Loucy (cell line): ENCODE results near the gene C19orf85.

Experiments used
- H2AFZ ChIP-seq: fragments of 200-600 bp; sonication (generic); 2 replicates; pipeline ENCODE4 v1.6.0; 2016; ENCODE audit warnings: antibody characterized with exemption, mild to moderate bottlenecking, low read length, moderate library complexity
- H3F3A ChIP-seq: fragments of 200-600 bp; 2 replicates; pipeline ENCODE4 v1.6.0; 2016; ENCODE audit warnings: antibody characterized with exemption, low read depth, mild to moderate bottlenecking
- H3K27me3 ChIP-seq: fragments of 200-600 bp; sonication (generic); 2 replicates; pipeline ENCODE4 v1.6.1; 2014; ENCODE audit warnings: low read length, mild to moderate bottlenecking; ENCODE audit not compliant: insufficient read depth, poor library complexity, severe bottlenecking
- H3K36me3 ChIP-seq: fragments of 200-600 bp; sonication (generic); 2 replicates; pipeline ENCODE4 v1.6.1; 2016; ENCODE audit warnings: low read length; ENCODE audit not compliant: insufficient read depth
- H3K4me1 ChIP-seq: fragments of 200-600 bp; sonication (generic); 2 replicates; pipeline ENCODE4 v1.5.1; 2014; ENCODE audit warnings: low read length, mild to moderate bottlenecking; ENCODE audit not compliant: insufficient read depth, poor library complexity, severe bottlenecking
- H3K4me2 ChIP-seq: fragments of 200-600 bp; sonication (generic); 2 replicates; pipeline ENCODE4 v1.6.0; 2014; ENCODE audit warnings: antibody characterized with exemption, low read length, low read depth, mild to moderate bottlenecking; ENCODE audit not compliant: poor library complexity, severe bottlenecking
- H3K4me3 ChIP-seq: fragments of 200-600 bp; sonication (generic); 2 replicates; pipeline ENCODE4 v1.5.1; 2014; ENCODE audit warnings: low read length, mild to moderate bottlenecking, mixed read lengths; ENCODE audit not compliant: poor library complexity, severe bottlenecking
- H3K79me2 ChIP-seq: fragments of 200-600 bp; sonication (generic); 2 replicates; pipeline ENCODE4 v1.6.1; 2014; ENCODE audit warnings: low read length; ENCODE audit not compliant: insufficient read depth
- H3K9ac ChIP-seq: fragments of 200-600 bp; sonication (generic); 2 replicates; pipeline ENCODE4 v1.6.0; 2014; ENCODE audit warnings: mild to moderate bottlenecking, low read depth, low read length, moderate library complexity; ENCODE audit not compliant: poor library complexity, severe bottlenecking
- H3K9me2 ChIP-seq: fragments of 200-600 bp; sonication (generic); replicated peaks from 2 replicates; pipeline ENCODE4 v1.6.1; 2016; ENCODE audit warnings: low read depth, low read length, mixed read lengths
- H3K9me3 ChIP-seq: fragments of 200-600 bp; sonication (generic); 2 replicates; pipeline ENCODE4 v1.6.1; 2014; ENCODE audit warnings: mild to moderate bottlenecking, antibody characterized with exemption, low read length, low read depth; ENCODE audit not compliant: insufficient read depth
- H4K20me1 ChIP-seq: fragments of 200-600 bp; sonication (generic); 2 replicates; pipeline ENCODE4 v1.6.0; 2014; ENCODE audit warnings: antibody characterized with exemption, low read length, mild to moderate bottlenecking; ENCODE audit not compliant: insufficient read depth, poor library complexity, severe bottlenecking
- CTCF ChIP-seq: fragments of 200-600 bp; sonication (generic); conservative IDR thresholded peaks from 2 replicates; pipeline ENCODE4 v1.5.1; 2014; ENCODE audit warnings: mild to moderate bottlenecking, antibody characterized with exemption, low read length
- EZH2phosphoT487 ChIP-seq: fragments of 200-600 bp; IDR thresholded peaks from 2 replicates; pipeline ENCODE4 v1.6.1; 2018; ENCODE audit warnings: antibody characterized with exemption, mild to moderate bottlenecking, moderate library complexity, borderline replicate concordance

Gene C19orf85

GRCh38 chr19:55473225-55474012 lies 8.9 kb upstream of the C19orf85 start:
- Histone ChIP-seq H3K9me2 (no peaks in the 10 kb centered on the region), H3K9ac (no peak overlapping the region), H3K27me3 (no peaks in the 10 kb centered on the region), H3K9me3 (no peaks in the 10 kb centered on the region), H3F3A (no peaks in the 10 kb centered on the region), H3K79me2 (peaks cover 9% of the 10 kb centered on the region), H3K4me1 (peaks cover 16% of the 10 kb centered on the region), H2AFZ (no peak overlapping the region), H4K20me1 (peaks cover 3% of the 10 kb centered on the region), H3K4me3 (no peak overlapping the region), H3K36me3 (no peaks in the 10 kb centered on the region), H3K4me2 (no peak overlapping the region)
- TF ChIP-seq EZH2phosphoT487, result no peak
- no peak for TF ChIP-seq CTCF

- Histone ChIP-seq H3F3A (no peaks in the 10 kb centered on the region), H2AFZ (no peak overlapping the region), H3K27me3 (no peaks in the 10 kb centered on the region), H3K79me2 (no peaks in the 10 kb centered on the region), H3K9me3 (no peaks in the 10 kb centered on the region), H3K4me2 (no peak overlapping the region), H3K4me1 (peaks cover 6% of the 10 kb centered on the region), H4K20me1 (no peaks in the 10 kb centered on the region), H3K9ac (no peak overlapping the region), H3K4me3 (no peak overlapping the region), H3K36me3 (no peaks in the 10 kb centered on the region), H3K9me2 (no peaks in the 10 kb centered on the region)
- TF ChIP-seq CTCF (no peak), EZH2phosphoT487 (no peak)
Measured at GRCh38 chr19:55472463-55472862, 7.9 kb upstream of the C19orf85 start.

GRCh38 chr19:55471266-55471665 lies 6.7 kb upstream of the C19orf85 start:
- Histone ChIP-seq H3K27me3 (no peaks in the 10 kb centered on the region), H3K4me2 (no peak overlapping the region), H3K36me3 (no peaks in the 10 kb centered on the region), H2AFZ (no peak overlapping the region), H3K9me3 (no peaks in the 10 kb centered on the region), H3K4me3 (no peak overlapping the region), H3K79me2 (no peaks in the 10 kb centered on the region), H4K20me1 (no peaks in the 10 kb centered on the region), H3K9me2 (no peaks in the 10 kb centered on the region), H3K4me1 (peaks cover 5% of the 10 kb centered on the region), H3F3A (no peaks in the 10 kb centered on the region), H3K9ac (no peak overlapping the region)
- TF ChIP-seq EZH2phosphoT487 (no peak), CTCF (no peak)
